Suprapubic skin (tissue), 4 donors: ENCODE results near the gene SCYGR7.

ENCODE experiments used
- EP300 ChIP-seq: sonication (generic); formaldehyde crosslinking; IDR thresholded peaks from one replicate; pipeline ENCODE4 v1.6.1; 2017; ENCODE audit warnings: antibody characterized with exemption
- POLR2A ChIP-seq, 2 donors: fragments of 450-650 bp; IDR thresholded peaks; one replicate each; pipeline ENCODE4 v1.6.1; 2017; ENCODE audit warnings: antibody characterized with exemption in 2 of 2, mild to moderate bottlenecking in 2 of 2, moderate library complexity in 2 of 2
- POLR2AphosphoS5 ChIP-seq, 3 donors: sonication (generic); formaldehyde crosslinking; IDR thresholded peaks; one replicate each; pipeline ENCODE4 v1.6.1; 2017; ENCODE audit warnings: antibody characterized with exemption in 3 of 3
- TF ChIP-seq, protein P1 (sequence below), 2 donors: fragments of 200-600 bp in 1 of 2; fragments of 450-650 bp in 1 of 2; sonication (generic) in 1 of 2; IDR thresholded peaks; one replicate each; pipeline ENCODE4 v1.5.1; 2016 to 2019; ENCODE audit warnings: antibody characterized with exemption in 2 of 2, mild to moderate bottlenecking in 1 of 2, moderate library complexity in 1 of 2

DNA sequence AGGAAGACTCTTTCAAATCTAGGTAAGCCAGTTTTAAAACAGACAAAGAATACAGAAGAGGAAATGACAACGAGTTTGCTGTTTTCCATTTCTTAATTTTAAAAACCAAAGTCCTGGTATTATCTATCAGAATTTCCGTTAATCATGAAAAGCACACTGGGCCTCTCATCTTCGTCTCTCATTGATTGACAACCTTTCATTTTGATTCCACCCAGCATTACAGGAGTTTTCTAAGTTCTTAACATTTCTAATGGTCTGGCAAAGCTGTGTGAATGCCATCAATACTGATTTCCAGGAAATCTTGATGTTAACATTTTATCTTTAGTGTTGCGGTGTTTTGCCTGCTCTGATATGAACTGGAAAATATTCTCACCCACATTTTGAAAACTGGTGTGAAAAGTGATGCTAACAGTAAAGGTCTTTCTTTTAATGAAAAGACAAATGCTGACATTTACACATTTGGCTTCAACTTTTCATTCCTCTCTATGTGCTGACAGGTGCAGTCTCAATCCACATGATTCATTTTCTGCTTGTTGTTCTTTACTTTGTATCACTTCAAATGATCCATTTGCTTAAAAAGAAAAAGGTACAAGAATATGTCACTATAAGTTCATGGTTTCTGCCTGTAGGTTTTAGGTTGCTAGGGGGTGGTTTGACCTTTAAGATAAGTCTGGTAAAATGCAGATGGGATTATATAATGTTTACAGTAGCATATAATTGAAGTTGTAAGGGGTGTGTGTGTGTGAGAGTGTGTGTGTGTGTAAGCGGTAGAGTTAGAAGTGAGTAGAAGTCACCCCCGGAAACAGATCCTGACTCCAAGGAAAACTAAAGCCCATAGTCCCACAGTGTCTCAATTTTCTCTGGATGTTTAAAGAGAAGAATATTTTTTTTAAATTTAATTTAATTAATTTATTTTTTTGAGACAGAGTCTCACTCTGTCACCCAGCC lies 47.0 kb downstream of the SCYGR7 start:
- TF ChIP-seq, protein P1, sequence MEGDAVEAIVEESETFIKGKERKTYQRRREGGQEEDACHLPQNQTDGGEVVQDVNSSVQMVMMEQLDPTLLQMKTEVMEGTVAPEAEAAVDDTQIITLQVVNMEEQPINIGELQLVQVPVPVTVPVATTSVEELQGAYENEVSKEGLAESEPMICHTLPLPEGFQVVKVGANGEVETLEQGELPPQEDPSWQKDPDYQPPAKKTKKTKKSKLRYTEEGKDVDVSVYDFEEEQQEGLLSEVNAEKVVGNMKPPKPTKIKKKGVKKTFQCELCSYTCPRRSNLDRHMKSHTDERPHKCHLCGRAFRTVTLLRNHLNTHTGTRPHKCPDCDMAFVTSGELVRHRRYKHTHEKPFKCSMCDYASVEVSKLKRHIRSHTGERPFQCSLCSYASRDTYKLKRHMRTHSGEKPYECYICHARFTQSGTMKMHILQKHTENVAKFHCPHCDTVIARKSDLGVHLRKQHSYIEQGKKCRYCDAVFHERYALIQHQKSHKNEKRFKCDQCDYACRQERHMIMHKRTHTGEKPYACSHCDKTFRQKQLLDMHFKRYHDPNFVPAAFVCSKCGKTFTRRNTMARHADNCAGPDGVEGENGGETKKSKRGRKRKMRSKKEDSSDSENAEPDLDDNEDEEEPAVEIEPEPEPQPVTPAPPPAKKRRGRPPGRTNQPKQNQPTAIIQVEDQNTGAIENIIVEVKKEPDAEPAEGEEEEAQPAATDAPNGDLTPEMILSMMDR (IDR thresholded peaks at IDR 0.05), result no peak
- no peak for TF ChIP-seq POLR2A (IDR thresholded peaks at IDR 0.05)
- no peak for TF ChIP-seq POLR2AphosphoS5 (IDR thresholded peaks at IDR 0.05)
- TF ChIP-seq EP300, result no peak
